ENCODE data around the gene LILRB5.
"Not testable (repeated sequence)": the region's sequence is repeated elsewhere in the genome, so short reads cannot be mapped to it uniquely, and the experiment has no call there.

The LILRB5 gene

GRCh38 chr19:54222474-54223276 lies 34.4 kb downstream of the LILRB5 start, which contains the start of gene LILRB3:
Gene LILRB3, minus strand, starts transcription at chr19:54223007. Its CDS starts 31 bp downstream, at chr19:54222976.
- not testable (repeated sequence) for H3K27ac ChIP-seq; H3K4me1 ChIP-seq (ENCODE audit: low read depth, poor library complexity, severe bottlenecking); H3K79me2 ChIP-seq (ENCODE audit: insufficient read depth, low read depth); H3K4me3 ChIP-seq (IDR thresholded peaks at IDR 0.05; ENCODE audit: insufficient read depth, low read depth, low read length); H3K36me3 ChIP-seq (ENCODE audit: insufficient read depth); H4K20me1 ChIP-seq (ENCODE audit: insufficient read depth); H3K4me2 ChIP-seq; H2AFZ ChIP-seq (ENCODE audit: low read depth); H3K9ac ChIP-seq
- peaks cover 32% of the 10 kb centered on the region; the same call in 1 of the 2 replicates for H3K27me3 ChIP-seq (ENCODE audit: insufficient read depth, low read depth)

- not testable (repeated sequence) for H3K4me1 ChIP-seq (ENCODE audit: low read depth, poor library complexity, severe bottlenecking); H4K20me1 ChIP-seq (ENCODE audit: insufficient read depth); H3K4me2 ChIP-seq; H3K79me2 ChIP-seq (ENCODE audit: insufficient read depth, low read depth); H3K27ac ChIP-seq; H3K9ac ChIP-seq; H3K4me3 ChIP-seq (IDR thresholded peaks at IDR 0.05; ENCODE audit: insufficient read depth, low read depth, low read length); H2AFZ ChIP-seq (ENCODE audit: low read depth); H3K36me3 ChIP-seq (ENCODE audit: insufficient read depth)
- peaks cover 27% of the 10 kb centered on the region; the same call in 1 of the 2 replicates for H3K27me3 ChIP-seq (ENCODE audit: insufficient read depth, low read depth)
Observed at GRCh38 chr19:54221947-54222346, 35.1 kb downstream of the LILRB5 start.

GRCh38 chr19:54219702-54220101 lies 37.4 kb downstream of the LILRB5 start:
- H3K4me3 ChIP-seq (IDR thresholded peaks at IDR 0.05; ENCODE audit: insufficient read depth, low read depth, low read length); H2AFZ ChIP-seq (ENCODE audit: low read depth); H3K27me3 ChIP-seq (ENCODE audit: insufficient read depth, low read depth); H3K79me2 ChIP-seq (ENCODE audit: insufficient read depth, low read depth); H3K4me2 ChIP-seq; H3K9ac ChIP-seq; H3K27ac ChIP-seq; H4K20me1 ChIP-seq (ENCODE audit: insufficient read depth); H3K4me1 ChIP-seq (ENCODE audit: low read depth, poor library complexity, severe bottlenecking); H3K36me3 ChIP-seq (ENCODE audit: insufficient read depth): not testable (repeated sequence)

- H3K27ac ChIP-seq, result no peak overlapping the region
- H3K27me3 ChIP-seq (ENCODE audit: insufficient read depth, low read depth), result peaks cover 8% of the 10 kb centered on the region; the same call in 1 of the 2 replicates
- H3K4me2 ChIP-seq, result no peak overlapping the region
- H3K79me2 ChIP-seq (ENCODE audit: insufficient read depth, low read depth), result no peaks in the 10 kb centered on the region
- H3K36me3 ChIP-seq (ENCODE audit: insufficient read depth), result no peaks in the 10 kb centered on the region
- no peaks in the 10 kb centered on the region for H4K20me1 ChIP-seq (ENCODE audit: insufficient read depth)
- no peak overlapping the region for H3K4me3 ChIP-seq (IDR thresholded peaks at IDR 0.05; ENCODE audit: insufficient read depth, low read depth, low read length)
- no peak overlapping the region for H3K9ac ChIP-seq
- H3K4me1 ChIP-seq (ENCODE audit: low read depth, poor library complexity, severe bottlenecking), result no peaks in the 10 kb centered on the region
- H2AFZ ChIP-seq (ENCODE audit: low read depth), result no peak overlapping the region
- no peak for TF ChIP-seq CTCF (conservative IDR thresholded peaks at IDR 0.05; ENCODE audit: low read depth, low read length)
Observed at GRCh38 chr19:54218960-54219661, 38.0 kb downstream of the LILRB5 start.

- Histone ChIP-seq H4K20me1 (ENCODE audit: insufficient read depth) (no peaks in the 10 kb centered on the region), H3K4me2 (no peak overlapping the region), H3K9ac (no peak overlapping the region), H3K4me1 (ENCODE audit: low read depth, poor library complexity, severe bottlenecking) (no peaks in the 10 kb centered on the region), H3K36me3 (ENCODE audit: insufficient read depth) (no peaks in the 10 kb centered on the region), H3K27me3 (ENCODE audit: insufficient read depth, low read depth) (no peaks in the 10 kb centered on the region; the same call in 1 of the 2 replicates), H3K27ac (no peak overlapping the region), H3K79me2 (ENCODE audit: insufficient read depth, low read depth) (no peaks in the 10 kb centered on the region), H2AFZ (ENCODE audit: low read depth) (no peak overlapping the region), H3K4me3 (IDR thresholded peaks at IDR 0.05; ENCODE audit: insufficient read depth, low read depth, low read length) (no peak overlapping the region)
- no peak for TF ChIP-seq CTCF (conservative IDR thresholded peaks at IDR 0.05; ENCODE audit: low read depth, low read length)
Observed at GRCh38 chr19:54218259-54218658, 38.8 kb downstream of the LILRB5 start.

GRCh38 chr19:54217517-54218247 lies 39.4 kb downstream of the LILRB5 start:
- H3K4me3 ChIP-seq (IDR thresholded peaks at IDR 0.05; ENCODE audit: insufficient read depth, low read depth, low read length); H3K27me3 ChIP-seq (ENCODE audit: insufficient read depth, low read depth); H3K4me1 ChIP-seq (ENCODE audit: low read depth, poor library complexity, severe bottlenecking): not testable (repeated sequence)

More at GRCh38 chr19:54217517-54218247, 39.4 kb downstream of the LILRB5 start:
- H2AFZ ChIP-seq (ENCODE audit: low read depth); H3K27ac ChIP-seq; H4K20me1 ChIP-seq (ENCODE audit: insufficient read depth); H3K79me2 ChIP-seq (ENCODE audit: insufficient read depth, low read depth); H3K9ac ChIP-seq; H3K36me3 ChIP-seq (ENCODE audit: insufficient read depth); H3K4me2 ChIP-seq: not testable (repeated sequence)
